ENCODE data around the gene RMDN2.

RMDN2 gene

DNA sequence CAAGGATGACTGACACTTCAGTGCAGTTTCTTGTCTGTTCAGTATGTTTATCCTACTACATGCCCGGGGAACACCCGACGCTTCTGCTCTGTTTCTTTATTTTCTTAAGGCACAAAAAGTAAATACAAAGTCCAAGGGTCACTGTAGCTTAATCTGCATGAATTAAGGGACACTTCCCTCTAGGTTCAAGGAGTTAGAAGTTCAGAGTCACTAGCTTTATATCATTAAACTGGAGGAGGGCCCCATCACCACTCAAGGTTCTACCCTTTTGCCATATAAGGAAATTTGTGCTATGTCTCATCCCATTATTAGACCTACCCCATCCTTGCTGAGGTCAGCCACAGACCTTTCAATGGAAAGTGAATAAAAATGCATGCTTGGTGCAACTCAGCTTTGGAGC lies 27.6 kb upstream of the RMDN2 start:
- TF ChIP-seq, protein P1, sequence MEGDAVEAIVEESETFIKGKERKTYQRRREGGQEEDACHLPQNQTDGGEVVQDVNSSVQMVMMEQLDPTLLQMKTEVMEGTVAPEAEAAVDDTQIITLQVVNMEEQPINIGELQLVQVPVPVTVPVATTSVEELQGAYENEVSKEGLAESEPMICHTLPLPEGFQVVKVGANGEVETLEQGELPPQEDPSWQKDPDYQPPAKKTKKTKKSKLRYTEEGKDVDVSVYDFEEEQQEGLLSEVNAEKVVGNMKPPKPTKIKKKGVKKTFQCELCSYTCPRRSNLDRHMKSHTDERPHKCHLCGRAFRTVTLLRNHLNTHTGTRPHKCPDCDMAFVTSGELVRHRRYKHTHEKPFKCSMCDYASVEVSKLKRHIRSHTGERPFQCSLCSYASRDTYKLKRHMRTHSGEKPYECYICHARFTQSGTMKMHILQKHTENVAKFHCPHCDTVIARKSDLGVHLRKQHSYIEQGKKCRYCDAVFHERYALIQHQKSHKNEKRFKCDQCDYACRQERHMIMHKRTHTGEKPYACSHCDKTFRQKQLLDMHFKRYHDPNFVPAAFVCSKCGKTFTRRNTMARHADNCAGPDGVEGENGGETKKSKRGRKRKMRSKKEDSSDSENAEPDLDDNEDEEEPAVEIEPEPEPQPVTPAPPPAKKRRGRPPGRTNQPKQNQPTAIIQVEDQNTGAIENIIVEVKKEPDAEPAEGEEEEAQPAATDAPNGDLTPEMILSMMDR (IDR thresholded peaks at IDR 0.05; ENCODE audit: control insufficient read depth, extremely low read depth, insufficient read depth), result no peak
- no peak for DNase-seq (ENCODE audit: low read depth)

DNA sequence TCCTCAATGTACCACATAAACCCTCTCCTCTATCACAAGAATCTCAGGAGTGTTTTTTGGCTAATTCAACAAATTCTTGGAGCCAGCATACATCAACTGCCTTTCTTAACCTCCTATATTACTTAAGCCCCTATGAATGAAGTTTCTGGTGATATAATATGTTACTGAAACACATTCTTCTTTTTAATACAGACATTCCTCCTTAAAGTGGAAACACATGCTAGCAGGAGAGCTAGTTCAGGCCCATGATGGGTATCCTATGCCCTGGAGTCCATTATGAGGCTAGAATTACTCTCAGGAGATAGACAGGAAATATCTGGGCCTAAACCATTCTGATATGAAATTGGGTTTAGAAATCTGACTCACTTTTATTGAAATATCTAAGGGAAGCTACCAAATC lies 26.6 kb upstream of the RMDN2 start:
- TF ChIP-seq, protein P1 (IDR thresholded peaks at IDR 0.05; ENCODE audit: control insufficient read depth, extremely low read depth, insufficient read depth), result no peak
- DNase-seq (ENCODE audit: low read depth), result no peak
- H3K4me3 ChIP-seq (ENCODE audit: low read depth, low read length), result no peak overlapping the region

More for the DNA sequence above, 27.6 kb upstream of the RMDN2 start:
- H3K4me3 ChIP-seq (ENCODE audit: low read depth, low read length), result no peak overlapping the region

DNA sequence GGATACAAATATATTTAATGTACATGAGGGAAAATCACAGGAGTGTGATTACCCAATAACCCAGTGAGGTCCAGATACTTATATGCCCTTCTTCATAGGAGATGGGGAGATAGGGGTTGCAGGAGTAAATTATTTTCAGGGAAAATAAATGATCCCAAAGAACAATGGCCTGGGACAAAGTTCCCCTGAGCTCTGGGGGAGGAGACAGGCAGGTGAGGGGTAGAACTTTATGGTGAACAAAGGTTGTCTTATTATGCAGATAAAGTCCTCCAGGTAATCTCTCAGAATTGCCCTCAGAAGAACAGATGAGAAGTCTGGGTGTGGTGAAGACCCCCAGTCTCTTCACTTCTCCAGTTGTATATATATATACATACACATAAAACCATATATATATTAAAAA lies 22.1 kb upstream of the RMDN2 start:
- TF ChIP-seq, protein P1 (IDR thresholded peaks at IDR 0.05; ENCODE audit: control insufficient read depth, extremely low read depth, insufficient read depth), result no peak
- H3K4me3 ChIP-seq (ENCODE audit: low read depth, low read length), result no peak overlapping the region

DNA sequence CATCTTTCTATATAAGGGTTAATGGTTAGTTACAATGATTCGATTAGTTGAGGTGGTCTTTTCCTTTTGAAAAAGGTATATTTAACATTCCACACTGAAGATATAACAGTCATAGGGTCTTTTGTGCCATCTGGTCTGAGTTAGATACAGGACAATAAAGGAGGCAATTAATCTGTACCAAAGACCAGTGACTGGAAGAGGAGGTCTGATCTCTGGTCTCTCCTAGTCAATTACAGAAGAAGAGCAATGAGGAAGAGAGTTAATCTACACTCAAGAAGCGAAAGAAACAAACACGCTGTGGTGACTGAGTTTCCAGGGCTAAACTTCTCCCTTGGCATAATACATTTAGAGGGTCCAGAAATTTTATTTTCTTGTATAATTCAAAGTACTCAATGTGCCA lies 20.7 kb upstream of the RMDN2 start:
- H3K4me3 ChIP-seq (ENCODE audit: low read depth, low read length), result no peak overlapping the region
- DNase-seq (ENCODE audit: low read depth), result no peak
- TF ChIP-seq, protein P1 (IDR thresholded peaks at IDR 0.05; ENCODE audit: control insufficient read depth, extremely low read depth, insufficient read depth), result no peak

More for the DNA sequence above, 22.1 kb upstream of the RMDN2 start:
- DNase-seq (ENCODE audit: low read depth), result no peak

DNA sequence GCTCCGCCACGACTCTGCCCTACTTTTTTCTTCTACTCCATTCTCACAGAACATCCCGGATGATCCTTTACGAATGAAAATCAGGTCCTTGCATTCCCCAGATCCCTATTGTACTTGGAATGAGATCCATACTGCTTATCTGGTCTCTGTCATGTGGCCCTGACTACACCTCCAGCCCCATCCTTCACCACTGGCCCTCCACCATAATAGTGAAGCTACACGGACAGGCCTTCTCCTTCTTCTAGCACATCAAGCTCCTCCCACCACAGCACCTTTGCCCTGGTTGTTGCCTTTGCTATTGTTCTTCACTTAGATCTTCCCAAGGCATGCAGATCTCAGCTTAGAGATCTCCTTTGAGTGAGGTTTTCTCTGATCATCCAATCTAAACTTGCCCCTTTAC lies 20.1 kb upstream of the RMDN2 start:
- TF ChIP-seq, protein P1 (IDR thresholded peaks at IDR 0.05; ENCODE audit: control insufficient read depth, extremely low read depth, insufficient read depth), result no peak
- DNase-seq (ENCODE audit: low read depth), result no peak
- no peak overlapping the region for H3K4me3 ChIP-seq (ENCODE audit: low read depth, low read length)

DNA sequence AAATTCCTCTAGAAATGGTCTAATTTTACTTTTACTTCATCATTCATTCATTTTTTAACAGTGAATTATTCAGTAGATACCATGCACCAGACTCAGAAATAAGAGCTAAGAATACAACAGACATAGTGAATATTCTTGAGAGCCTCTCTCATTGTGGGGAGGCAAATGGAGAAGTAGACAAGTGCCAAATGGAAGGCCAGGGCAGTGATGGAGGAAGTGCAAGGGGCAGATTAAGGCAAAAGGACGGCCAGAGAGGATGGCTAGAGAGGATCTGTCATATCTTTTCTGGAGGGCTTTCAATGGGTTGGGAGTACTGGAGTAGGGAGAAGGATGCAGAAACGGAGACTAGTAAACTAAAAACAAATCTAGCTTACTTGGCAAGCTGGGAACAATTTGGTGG lies 19.0 kb upstream of the RMDN2 start:
- TF ChIP-seq, protein P1 (IDR thresholded peaks at IDR 0.05; ENCODE audit: control insufficient read depth, extremely low read depth, insufficient read depth), result no peak
- no peak for DNase-seq (ENCODE audit: low read depth)
- H3K4me3 ChIP-seq (ENCODE audit: low read depth, low read length), result no peak overlapping the region

DNA sequence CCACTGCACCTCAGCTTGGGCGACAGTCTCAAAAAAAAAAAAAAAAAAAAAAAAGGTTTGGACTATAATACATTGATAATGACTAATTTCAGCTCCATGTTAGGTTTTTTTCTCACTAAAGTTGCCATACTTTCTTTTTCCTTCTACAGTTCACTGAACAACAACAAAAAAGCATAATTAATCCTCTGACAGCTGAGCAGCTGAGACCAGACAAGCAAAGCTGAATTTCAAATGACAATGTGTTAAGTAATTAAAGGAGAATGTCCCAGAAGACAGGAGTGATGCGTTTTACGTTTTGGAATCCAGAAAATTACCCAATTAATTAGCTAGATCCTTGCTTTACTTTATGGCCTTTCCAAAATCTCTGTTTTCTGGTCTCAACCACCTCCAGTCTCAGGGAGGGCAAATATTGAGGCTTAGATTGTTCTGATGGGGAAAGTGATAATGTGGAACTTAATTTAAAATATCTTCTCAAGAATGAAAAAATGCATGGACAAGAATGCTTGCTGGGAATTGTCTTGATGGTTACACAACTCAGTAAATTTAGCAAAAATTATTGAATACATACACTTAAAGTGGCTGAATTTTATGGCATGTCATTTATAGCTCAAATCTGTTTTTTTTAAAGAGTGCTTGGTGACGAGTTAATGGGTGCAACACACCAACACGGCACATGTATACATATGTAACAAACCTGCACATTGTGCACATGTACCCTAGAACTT lies 17.4 kb upstream of the RMDN2 start:
- no peak overlapping the region for H3K4me3 ChIP-seq (ENCODE audit: low read depth, low read length)
- TF ChIP-seq, protein P1 (IDR thresholded peaks at IDR 0.05; ENCODE audit: control insufficient read depth, extremely low read depth, insufficient read depth), result no peak
- DNase-seq (ENCODE audit: low read depth), result no peak

Data from LNCaP clone FGC (cell line).